Endothelial cell (in vitro differentiated cells): Measurements from ENCODE around the gene ARMC2. TPM values are rescaled to one million over a fixed set of nuclear protein-coding genes. Genes with fewer than 3 reads are reported as not detected.

Source experiments
- DNase-seq: peaks from one replicate; pipeline ENCODE4 v3.0.0; 2021; ENCODE audit warnings: low spot score
- H3K27ac Mint-ChIP-seq: one replicate; pipeline ENCODE4 v1.8.0; 2021; ENCODE audit warnings: mixed read lengths, inconsistent platforms; ENCODE audit not compliant: unreplicated experiment
- H3K27me3 Mint-ChIP-seq: one replicate; pipeline ENCODE4 v1.8.0; 2021; ENCODE audit warnings: mild to moderate bottlenecking, moderate library complexity, mixed read lengths, inconsistent platforms; ENCODE audit not compliant: unreplicated experiment
- H3K36me3 Mint-ChIP-seq: one replicate; pipeline ENCODE4 v1.8.0; 2021; ENCODE audit warnings: mild to moderate bottlenecking, low read depth, mixed read lengths, inconsistent platforms; ENCODE audit not compliant: unreplicated experiment
- H3K4me1 Mint-ChIP-seq: one replicate; pipeline ENCODE4 v1.8.0; 2021; ENCODE audit warnings: mild to moderate bottlenecking, mixed read lengths, inconsistent platforms; ENCODE audit not compliant: unreplicated experiment
- H3K4me3 Mint-ChIP-seq: one replicate; pipeline ENCODE4 v1.8.0; 2021; ENCODE audit warnings: mild to moderate bottlenecking, mixed read lengths, inconsistent platforms; ENCODE audit not compliant: unreplicated experiment
- H3K9me3 Mint-ChIP-seq: one replicate; pipeline ENCODE4 v1.8.0; 2021; ENCODE audit warnings: mixed read lengths, inconsistent platforms; ENCODE audit not compliant: unreplicated experiment
- total RNA-seq: library from RNA; stranded (reverse); fragmentation: NEBNext Ultra II Directional; extraction: Animal tissue kit (Norgen Biotek cat#: 25700); gene quantifications from one replicate; pipeline ENCODE4 v1.2.1, GENCODE V29; 2021; ENCODE audit not compliant: unreplicated experiment
- TF ChIP-seq, protein P1 (sequence below): fragments of 200-600 bp; sonication (generic); IDR thresholded peaks from one replicate; pipeline ENCODE4 v1.5.0; 2021; ENCODE audit warnings: antibody characterized with exemption; ENCODE audit not compliant: unreplicated experiment

Gene ARMC2
- total RNA-seq, 1 donor from 2014 or later = 6.3 TPM

- no peaks in the 10 kb centered on the region for H3K9me3 Mint-ChIP-seq
- TF ChIP-seq, protein P1, sequence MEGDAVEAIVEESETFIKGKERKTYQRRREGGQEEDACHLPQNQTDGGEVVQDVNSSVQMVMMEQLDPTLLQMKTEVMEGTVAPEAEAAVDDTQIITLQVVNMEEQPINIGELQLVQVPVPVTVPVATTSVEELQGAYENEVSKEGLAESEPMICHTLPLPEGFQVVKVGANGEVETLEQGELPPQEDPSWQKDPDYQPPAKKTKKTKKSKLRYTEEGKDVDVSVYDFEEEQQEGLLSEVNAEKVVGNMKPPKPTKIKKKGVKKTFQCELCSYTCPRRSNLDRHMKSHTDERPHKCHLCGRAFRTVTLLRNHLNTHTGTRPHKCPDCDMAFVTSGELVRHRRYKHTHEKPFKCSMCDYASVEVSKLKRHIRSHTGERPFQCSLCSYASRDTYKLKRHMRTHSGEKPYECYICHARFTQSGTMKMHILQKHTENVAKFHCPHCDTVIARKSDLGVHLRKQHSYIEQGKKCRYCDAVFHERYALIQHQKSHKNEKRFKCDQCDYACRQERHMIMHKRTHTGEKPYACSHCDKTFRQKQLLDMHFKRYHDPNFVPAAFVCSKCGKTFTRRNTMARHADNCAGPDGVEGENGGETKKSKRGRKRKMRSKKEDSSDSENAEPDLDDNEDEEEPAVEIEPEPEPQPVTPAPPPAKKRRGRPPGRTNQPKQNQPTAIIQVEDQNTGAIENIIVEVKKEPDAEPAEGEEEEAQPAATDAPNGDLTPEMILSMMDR = no peak
- no peaks in the 10 kb centered on the region for H3K36me3 Mint-ChIP-seq
- no peak overlapping the region for H3K27ac Mint-ChIP-seq
- H3K4me1 Mint-ChIP-seq = peaks cover 8% of the 10 kb centered on the region
- H3K4me3 Mint-ChIP-seq = no peak overlapping the region
- no peak for DNase-seq
- H3K27me3 Mint-ChIP-seq = peaks cover 2% of the 10 kb centered on the region
Observed at GRCh38 chr6:108959972-108960582, 111.9 kb downstream of the ARMC2 start.

DNA sequence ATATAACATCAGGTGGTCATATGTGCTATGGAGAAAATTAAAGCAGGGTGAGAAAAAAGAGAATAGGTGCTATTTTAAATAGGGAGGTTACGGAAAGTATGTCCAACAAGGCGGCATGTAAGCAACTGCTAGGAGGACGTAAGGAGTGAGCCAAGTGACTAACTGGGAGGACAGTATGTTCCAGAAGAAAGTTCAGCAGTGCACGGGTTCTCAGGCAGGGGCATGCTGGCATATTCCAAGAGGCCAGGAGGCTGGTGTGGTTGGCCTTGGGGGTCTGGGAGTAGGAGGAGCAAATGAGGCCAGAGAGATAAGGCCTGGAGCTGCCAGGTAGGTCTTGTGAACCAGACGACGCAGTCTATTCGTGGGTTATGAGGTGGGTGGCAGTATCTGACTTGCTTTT is 112.4 kb downstream of the ARMC2 start:
- TF ChIP-seq, protein P1 = no peak
- no peaks in the 10 kb centered on the region for H3K36me3 Mint-ChIP-seq
- peaks cover 8% of the 10 kb centered on the region for H3K4me1 Mint-ChIP-seq
- no peak for DNase-seq
- peaks cover 2% of the 10 kb centered on the region for H3K27me3 Mint-ChIP-seq
- no peaks in the 10 kb centered on the region for H3K9me3 Mint-ChIP-seq
- no peak overlapping the region for H3K4me3 Mint-ChIP-seq
- no peak overlapping the region for H3K27ac Mint-ChIP-seq

- TF ChIP-seq, protein P1 = no peak
- peaks cover 8% of the 10 kb centered on the region for H3K4me1 Mint-ChIP-seq
- no peaks in the 10 kb centered on the region for H3K36me3 Mint-ChIP-seq
- H3K27me3 Mint-ChIP-seq = peaks cover 2% of the 10 kb centered on the region
- no peaks in the 10 kb centered on the region for H3K9me3 Mint-ChIP-seq
- H3K27ac Mint-ChIP-seq = no peak overlapping the region
- H3K4me3 Mint-ChIP-seq = no peak overlapping the region
- no peak for DNase-seq
Observed at GRCh38 chr6:108961077-108961476, 112.9 kb downstream of the ARMC2 start.

- no peaks in the 10 kb centered on the region for H3K36me3 Mint-ChIP-seq
- H3K4me3 Mint-ChIP-seq = no peak overlapping the region
- TF ChIP-seq, protein P1 = no peak
- no peak for DNase-seq
- H3K9me3 Mint-ChIP-seq = no peaks in the 10 kb centered on the region
- peaks cover 8% of the 10 kb centered on the region for H3K4me1 Mint-ChIP-seq
- no peak overlapping the region for H3K27ac Mint-ChIP-seq
- peaks cover 2% of the 10 kb centered on the region for H3K27me3 Mint-ChIP-seq
Observed at GRCh38 chr6:108961985-108962384, 113.8 kb downstream of the ARMC2 start.

DNA sequence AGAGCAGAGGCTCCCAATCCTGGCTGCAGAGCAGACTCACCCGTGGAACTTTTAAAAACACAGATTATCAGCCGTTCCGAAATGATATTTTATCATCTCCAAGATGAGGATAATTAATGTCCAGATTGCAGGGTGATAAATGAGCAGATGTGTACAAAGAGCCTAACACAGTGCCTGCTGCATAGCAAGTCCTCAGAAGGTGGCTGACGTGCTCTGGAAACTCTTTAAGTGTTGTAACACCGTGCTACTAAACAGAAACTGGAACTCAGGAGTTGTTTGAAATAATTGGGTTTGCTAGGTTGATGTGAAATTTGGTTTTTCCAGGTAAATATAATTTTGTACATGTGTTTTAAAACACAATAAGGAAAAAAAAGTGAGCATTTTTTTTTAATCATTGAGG is 118.0 kb downstream of the ARMC2 start:
- H3K4me3 Mint-ChIP-seq = no peak overlapping the region
- peaks cover 9% of the 10 kb centered on the region for H3K4me1 Mint-ChIP-seq
- no peaks in the 10 kb centered on the region for H3K36me3 Mint-ChIP-seq
- no peak for DNase-seq
- no peak overlapping the region for H3K27ac Mint-ChIP-seq
- TF ChIP-seq, protein P1 = no peak
- no peaks in the 10 kb centered on the region for H3K9me3 Mint-ChIP-seq
- H3K27me3 Mint-ChIP-seq = peaks cover 2% of the 10 kb centered on the region
